Measurements from ENCODE around the gene TBC1D3I. TPM values are rescaled to one million over a fixed set of nuclear protein-coding genes. Genes with fewer than 3 reads are reported as not detected.
"Not testable (repeated sequence)": the region's sequence is repeated elsewhere in the genome, so short reads cannot be mapped to it uniquely, and the experiment has no call there.

Gene TBC1D3I
- 0.19 TPM for total RNA-seq
- long read RNA-seq, result 0 reads

DNA sequence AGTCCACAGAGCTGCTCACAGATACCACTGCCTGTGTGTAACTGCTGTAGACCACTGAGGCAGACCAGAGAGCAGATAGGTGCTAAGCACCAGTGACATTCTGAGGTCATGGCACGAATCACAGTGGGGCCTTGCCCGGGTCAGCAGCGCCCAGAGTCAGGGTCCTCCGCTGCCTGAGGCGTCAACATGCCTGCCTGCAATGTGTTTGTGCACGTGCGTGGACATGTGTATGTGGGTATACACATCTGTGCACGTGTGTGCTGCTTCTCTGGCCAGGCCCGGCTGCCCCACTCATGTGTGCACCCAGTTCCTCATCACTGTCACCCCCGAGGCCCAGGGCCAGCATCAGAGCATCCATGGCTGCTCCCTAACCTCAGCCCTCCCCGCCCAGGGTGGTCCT is at the start of gene TBC1D3I:
Gene TBC1D3I (minus strand): TSS at position 101 of the 400 bp plus-strand sequence. CDS start 1,585 bp downstream, outside the sequence.
- not testable (repeated sequence) for DNase-seq (ENCODE audit: low spot score)

GRCh38 chr17:36295161-36295560 is 30.8 kb upstream of the TBC1D3I start:
- not testable (repeated sequence) for DNase-seq (ENCODE audit: low spot score)

GRCh38 chr17:36289965-36290612 is 25.7 kb upstream of the TBC1D3I start:
- DNase-seq (ENCODE audit: low spot score), result not testable (repeated sequence)

DNA sequence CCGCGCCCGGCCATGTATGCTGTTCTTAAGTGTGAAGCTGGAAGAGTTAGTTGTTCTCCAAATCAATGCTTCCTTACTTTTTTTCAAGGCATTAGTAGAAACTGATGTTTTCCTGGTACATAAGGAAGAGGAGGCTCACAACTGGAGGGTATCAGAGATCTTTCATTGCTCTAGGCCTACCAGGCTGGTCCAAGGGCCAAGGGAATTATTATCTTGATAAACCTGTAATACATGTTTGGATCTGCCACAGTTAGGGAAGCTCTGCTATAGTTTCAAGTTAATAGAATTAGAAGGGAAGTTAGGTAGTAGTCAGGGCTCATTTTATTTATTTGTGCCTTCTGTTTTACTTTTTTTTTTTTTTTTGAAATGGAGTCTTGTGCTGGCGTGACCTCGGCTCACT is 19.8 kb upstream of the TBC1D3I start:
- DNase-seq (ENCODE audit: low spot score), result not testable (repeated sequence)

DNA sequence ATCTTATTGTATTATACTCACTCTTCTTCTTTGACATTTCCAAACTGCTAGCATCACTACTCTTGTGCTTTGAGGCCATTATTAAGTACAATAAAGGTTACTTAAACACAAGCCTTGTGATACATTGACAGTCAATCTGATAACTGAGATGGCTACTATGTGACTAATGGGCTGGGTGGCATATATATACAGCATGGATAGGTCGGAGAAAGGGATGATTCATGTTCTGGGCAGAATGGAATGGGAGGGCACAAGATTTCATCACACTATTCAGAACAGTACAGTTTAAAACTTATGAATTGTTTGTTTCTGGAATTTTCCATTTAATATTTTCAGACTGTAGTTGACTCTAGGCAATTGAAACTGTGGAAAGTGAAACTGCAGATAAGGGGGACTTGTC is 18.9 kb upstream of the TBC1D3I start:
- DNase-seq (ENCODE audit: low spot score), result not testable (repeated sequence)

DNA sequence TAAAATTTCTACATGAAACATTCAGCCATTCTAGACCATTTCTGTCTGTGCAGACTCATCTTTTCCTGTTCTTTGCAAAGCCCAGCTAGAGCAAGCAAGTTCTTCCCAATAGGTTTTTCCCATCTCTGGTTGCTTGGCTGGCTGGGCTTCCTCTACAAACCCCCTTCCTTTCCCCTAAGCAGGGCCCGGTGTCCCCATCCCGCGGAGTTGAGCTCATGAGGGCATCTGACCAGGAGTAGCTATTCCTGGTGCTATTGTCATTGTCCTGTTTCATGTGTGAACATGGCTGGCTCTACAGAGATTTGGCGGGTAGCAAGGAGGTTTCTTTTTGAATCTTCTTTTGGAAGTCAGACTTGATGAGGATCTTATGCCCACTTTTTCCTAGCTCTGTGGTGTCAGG is 22.3 kb downstream of the TBC1D3I start:
- DNase-seq (ENCODE audit: low spot score), result not testable (repeated sequence)

- not testable (repeated sequence) for DNase-seq (ENCODE audit: low spot score)
These were observed 34.7 kb downstream of the TBC1D3I start for GRCh38 chr17:36229644-36230043.

- DNase-seq (ENCODE audit: low spot score), result not testable (repeated sequence)
These were observed 41.4 kb downstream of the TBC1D3I start for GRCh38 chr17:36222967-36223366.

- DNase-seq (ENCODE audit: low spot score), result not testable (repeated sequence)
These were observed 42.7 kb downstream of the TBC1D3I start for GRCh38 chr17:36221581-36222100.

- DNase-seq (ENCODE audit: low spot score), result not testable (repeated sequence)
These were observed 43.4 kb downstream of the TBC1D3I start for GRCh38 chr17:36220737-36221580.

GRCh38 chr17:36219556-36219955 is 44.8 kb downstream of the TBC1D3I start:
- not testable (repeated sequence) for DNase-seq (ENCODE audit: low spot score)

DNA sequence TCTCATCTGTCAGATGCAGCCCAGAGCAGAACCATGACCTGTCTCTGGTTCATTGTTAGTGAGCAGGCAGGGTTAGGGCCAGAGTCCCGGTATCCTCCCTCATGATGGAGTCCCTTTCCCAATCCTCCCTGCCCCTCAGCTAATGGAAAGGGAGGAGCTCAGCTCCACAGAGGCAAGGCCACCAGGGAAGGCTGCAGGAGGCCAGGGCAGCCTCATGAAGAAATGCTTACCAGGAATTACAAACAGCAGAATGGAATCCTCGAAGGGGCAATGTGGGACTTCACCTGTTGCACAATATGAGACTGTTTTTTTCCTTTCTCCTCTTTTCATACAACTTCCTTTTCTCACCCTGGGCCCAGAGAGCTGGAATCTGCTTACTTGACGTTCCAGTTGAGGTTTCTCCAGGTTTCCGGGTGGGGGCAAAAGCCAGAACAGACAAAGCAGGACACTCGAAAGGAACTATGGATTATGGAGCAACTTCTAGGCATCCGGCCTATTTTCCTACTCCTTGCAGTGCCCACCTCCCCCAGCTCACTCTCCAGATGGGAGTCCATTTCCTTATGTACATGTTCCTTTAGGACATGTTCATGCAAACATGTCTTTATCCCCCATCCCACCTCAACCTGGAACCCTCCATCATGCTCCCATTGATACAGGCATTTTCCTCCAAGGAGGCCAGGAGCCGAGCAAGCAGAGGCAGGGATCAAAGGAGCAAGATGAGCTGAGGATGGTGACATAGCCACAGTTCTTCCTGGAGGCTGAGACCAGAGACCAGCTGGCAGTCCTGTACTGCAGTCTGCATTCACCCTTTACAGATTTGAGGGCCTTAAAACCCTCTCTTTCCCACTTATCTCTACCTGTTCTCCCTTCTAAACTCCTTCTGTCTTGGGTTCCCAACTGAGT is 48.7 kb downstream of the TBC1D3I start:
- DNase-seq (ENCODE audit: low spot score), result not testable (repeated sequence)

- DNase-seq (ENCODE audit: low spot score), result no peak
These were observed 49.5 kb downstream of the TBC1D3I start for GRCh38 chr17:36214918-36215317.

GRCh38 chr17:36213695-36214094 is 50.7 kb downstream of the TBC1D3I start:
- no peak for DNase-seq (ENCODE audit: low spot score)

GRCh38 chr17:36212966-36213365 is 51.4 kb downstream of the TBC1D3I start:
- DNase-seq (ENCODE audit: low spot score), result no peak

DNA sequence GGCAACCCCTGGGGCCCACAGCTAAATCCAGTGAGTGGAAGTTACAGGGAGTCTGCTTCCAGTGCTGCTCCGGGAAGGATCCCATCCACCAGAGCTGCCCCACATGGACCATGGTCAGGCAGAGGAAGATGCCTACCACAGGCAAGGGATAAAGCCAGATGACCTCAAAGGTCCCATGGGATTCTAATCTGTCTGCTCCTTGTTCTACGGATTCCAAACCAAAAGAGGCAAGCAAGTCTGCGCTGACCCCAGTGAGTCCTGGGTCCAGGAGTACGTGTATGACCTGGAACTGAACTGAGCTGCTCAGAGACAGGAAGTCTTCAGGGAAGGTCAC is 52.1 kb downstream of the TBC1D3I start:
- no peak for DNase-seq (ENCODE audit: low spot score)

GRCh38 chr17:36211484-36212271 is 52.7 kb downstream of the TBC1D3I start:
- not testable (repeated sequence) for DNase-seq (ENCODE audit: low spot score)

DNA sequence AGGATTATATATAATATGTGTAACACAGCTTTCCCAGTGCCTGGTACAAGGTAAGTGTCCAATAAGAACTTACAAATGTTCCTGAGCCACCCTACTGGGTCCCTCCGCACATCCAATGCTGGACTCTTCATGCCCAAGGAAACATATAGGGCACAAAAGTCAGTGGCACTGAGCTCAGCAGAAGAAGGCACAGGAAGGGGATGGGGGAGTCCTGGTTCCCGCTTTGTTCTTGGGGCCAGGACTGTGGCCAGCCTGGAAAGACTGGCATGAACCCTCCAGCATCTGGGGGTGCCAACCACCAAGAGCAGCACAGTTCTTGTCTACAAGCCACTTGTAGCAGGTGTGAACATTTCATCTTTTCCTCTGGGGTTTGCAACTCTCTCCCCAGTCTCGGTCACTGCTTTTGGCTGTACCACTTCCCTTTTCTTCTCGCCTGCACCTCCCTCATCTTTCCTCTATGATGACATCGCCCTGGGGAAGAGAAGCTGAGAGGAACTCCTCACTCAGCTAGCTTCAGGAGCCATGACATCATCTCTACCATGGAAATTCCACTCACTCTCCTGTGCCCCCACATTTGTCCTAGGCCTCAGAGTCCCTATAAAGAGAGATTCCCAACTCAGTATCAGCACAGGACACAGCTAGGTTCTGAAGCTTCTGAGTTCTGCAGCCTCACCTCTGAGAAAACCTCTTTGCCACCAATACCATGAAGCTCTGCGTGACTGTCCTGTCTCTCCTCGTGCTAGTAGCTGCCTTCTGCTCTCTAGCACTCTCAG is 53.7 kb downstream of the TBC1D3I start, which contains the start of gene CCL4L2:
Gene CCL4L2 (plus strand): TSS at position 625 of the 773 bp plus-strand sequence.
- not testable (repeated sequence) for DNase-seq (ENCODE audit: low spot score)

GRCh38 chr17:36209575-36209974 is 54.8 kb downstream of the TBC1D3I start:
- DNase-seq (ENCODE audit: low spot score), result no peak
